Common myeloid progenitor, CD34-positive (primary cell): ENCODE data around the gene ELF5.

ENCODE experiments used
- CTCF ChIA-PET: fragments of 350-600 bp; sonication (Branson Sonifier 250); formaldehyde crosslinking; loops from one replicate; lab custom pipeline; 2021; ENCODE audit warnings: antibody characterized with exemption; lab: Charles Lee
- POLR2A ChIA-PET: fragments of 350-600 bp; sonication (Branson Sonifier 250); formaldehyde crosslinking; loops from one replicate; lab custom pipeline; 2021; ENCODE audit warnings: antibody characterized with exemption; lab: Charles Lee
- DNase-seq, 3 donors: peaks; one replicate each; pipeline versions ENCODE4 v3.0.0 to v3.0.0-alpha.2; 2013
- H3K27ac ChIP-seq, 2 experiments: 1 replicate in 1 of 2; 2 replicates in 1 of 2; pipeline ENCODE4 v1.7.0; 2013; ENCODE audit warnings: inconsistent platforms in 2 of 2, low read length in 2 of 2, mild to moderate bottlenecking in 2 of 2, low read depth in 1 of 2, moderate library complexity in 1 of 2; ENCODE audit not compliant: severe bottlenecking in 2 of 2, insufficient read depth in 1 of 2, poor library complexity in 1 of 2
- H3K27me3 ChIP-seq, 5 experiments: replicated peaks in 2 of 5; 1 replicate in 3 of 5; 2 replicates in 2 of 5; pipeline versions ENCODE4 v1.6.1 to v1.7.0; 2013; ENCODE audit warnings: low read length in 4 of 5, mild to moderate bottlenecking in 2 of 5, moderate library complexity in 2 of 5, inconsistent platforms in 1 of 5; ENCODE audit not compliant: insufficient read depth in 5 of 5, control insufficient read depth in 4 of 5
- H3K36me3 ChIP-seq, 4 experiments: 1 replicate in 2 of 4; 2 replicates in 2 of 4; pipeline versions ENCODE4 v1.6.1 to v1.7.0; 2013; ENCODE audit warnings: low read length in 3 of 4, control low read depth in 1 of 4, mild to moderate bottlenecking in 1 of 4; ENCODE audit not compliant: control insufficient read depth in 4 of 4, insufficient read depth in 4 of 4
- H3K4me1 ChIP-seq, 4 experiments: 1 replicate in 3 of 4; 2 replicates in 1 of 4; pipeline versions ENCODE4 v1.6.1 to v1.7.1; 2013; ENCODE audit warnings: low read length in 3 of 4, mild to moderate bottlenecking in 3 of 4, control low read depth in 1 of 4, inconsistent platforms in 1 of 4, moderate library complexity in 1 of 4; ENCODE audit not compliant: control insufficient read depth in 4 of 4, insufficient read depth in 4 of 4; ENCODE audit errors: control extremely low read depth in 1 of 4
- H3K4me3 ChIP-seq, 7 experiments: 1 replicate in 4 of 7; 2 replicates in 3 of 7; pipeline versions ENCODE4 v1.5.1 to v1.7.0; 2013; ENCODE audit warnings: mild to moderate bottlenecking in 7 of 7, low read length in 6 of 7, moderate library complexity in 6 of 7, inconsistent platforms in 2 of 7, low read depth in 2 of 7, control low read depth in 1 of 7; ENCODE audit not compliant: insufficient read depth in 4 of 7, control insufficient read depth in 1 of 7; ENCODE audit errors: extremely low read depth in 1 of 7
- H3K9me3 ChIP-seq, 5 experiments: 1 replicate in 4 of 5; 2 replicates in 1 of 5; pipeline versions ENCODE4 v1.6.1 to v1.7.1; 2013; ENCODE audit warnings: low read length in 4 of 5, mild to moderate bottlenecking in 2 of 5, inconsistent platforms in 1 of 5, low read depth in 1 of 5, moderate library complexity in 1 of 5; ENCODE audit not compliant: control insufficient read depth in 4 of 5, insufficient read depth in 2 of 5; ENCODE audit errors: control extremely low read depth in 1 of 5
- WGBS: methylation state at CpG from one replicate; pipeline ENCODE4 v1.1.5; 2013; ENCODE audit not compliant: insufficient coverage; 5-methylcytosine and 5-hydroxymethylcytosine counted together

ELF5 gene

DNA sequence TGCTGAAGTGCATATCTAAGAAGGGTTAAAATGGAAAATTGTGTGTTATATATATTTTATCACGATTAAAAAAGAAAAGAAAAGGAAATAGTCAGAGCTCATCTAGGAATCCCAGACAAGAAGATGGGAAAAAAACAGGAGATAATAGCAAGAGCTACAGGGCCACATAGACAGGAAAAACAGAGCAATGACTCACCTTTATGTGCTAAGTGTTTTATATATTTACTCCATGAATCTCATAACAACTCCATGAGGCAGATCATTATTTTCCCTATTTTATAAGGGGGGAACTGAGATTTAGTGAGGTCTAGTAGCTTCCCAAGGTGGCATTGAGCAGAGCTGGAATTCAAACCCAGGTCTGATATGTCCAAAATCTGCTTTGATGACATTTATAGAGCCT is 18.1 kb upstream of the ELF5 start:
- CTCF ChIA-PET = interaction anchor here (1.7 kb wide), 1 partner anchor 19 kb away, joined by 4 read pairs; no protein-coding TSS in a partner anchor
- whole genome bisulfite sequencing = no CpG with 5 or more reads among the region's 1 CpG
- Histone ChIP-seq H3K4me1 (no peaks in the 10 kb centered on the region), H3K36me3 (no peaks in the 10 kb centered on the region), H3K4me3 (no peak overlapping the region), H3K27me3 (peaks cover 0 to 2% (median 0%) of the 10 kb centered on the region in 5 experiments), H3K27ac (no peak overlapping the region), H3K9me3 (peaks cover 0 to 7% (median 1%) of the 10 kb centered on the region in 5 experiments)
- POLR2A ChIA-PET = no interaction called here
- no peak for DNase-seq

DNA sequence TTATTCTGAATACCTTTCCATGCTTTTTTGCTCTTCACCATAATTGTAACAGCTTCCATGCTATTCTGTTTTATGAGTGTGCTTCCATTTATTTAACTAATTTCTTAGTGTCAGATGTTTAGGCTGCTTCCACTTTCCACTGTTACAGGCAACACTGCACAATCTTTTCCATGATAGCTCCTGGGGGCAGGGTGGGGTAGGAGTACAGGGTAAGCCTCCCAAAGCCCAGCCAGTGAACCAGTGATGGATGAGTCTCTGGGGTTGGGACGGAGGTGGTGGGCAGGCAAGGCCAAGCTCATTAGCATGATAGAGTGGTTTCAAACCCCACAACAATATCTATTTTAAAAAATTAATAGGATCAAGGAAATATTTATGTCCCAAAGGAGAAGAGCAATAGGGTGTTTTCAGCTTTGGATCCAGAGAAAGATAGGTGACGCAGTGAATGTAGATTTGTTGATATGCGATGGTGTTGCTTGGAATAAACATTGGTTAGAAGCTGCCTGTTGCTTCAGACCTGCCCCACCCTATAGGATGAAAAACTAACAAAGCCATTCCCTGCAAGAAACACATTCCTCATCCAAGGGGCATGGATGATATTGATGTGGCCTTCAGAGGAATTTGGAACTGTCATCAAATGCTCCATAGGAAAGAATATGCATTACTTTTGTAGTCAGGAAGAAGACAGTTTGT is 17.1 kb upstream of the ELF5 start:
- peaks cover 0 to 2% (median 0%) of the 10 kb centered on the region in 5 experiments for H3K27me3 ChIP-seq
- no CpG with 5 or more reads among the region's 3 CpGs for WGBS
- CTCF ChIA-PET = no interaction called here
- H3K9me3 ChIP-seq = peaks cover 0 to 7% (median 1%) of the 10 kb centered on the region in 5 experiments
- no peak for DNase-seq
- POLR2A ChIA-PET = no interaction called here
- H3K36me3 ChIP-seq = no peaks in the 10 kb centered on the region
- no peak overlapping the region for H3K27ac ChIP-seq
- no peak overlapping the region for H3K4me3 ChIP-seq
- H3K4me1 ChIP-seq = no peaks in the 10 kb centered on the region

DNA sequence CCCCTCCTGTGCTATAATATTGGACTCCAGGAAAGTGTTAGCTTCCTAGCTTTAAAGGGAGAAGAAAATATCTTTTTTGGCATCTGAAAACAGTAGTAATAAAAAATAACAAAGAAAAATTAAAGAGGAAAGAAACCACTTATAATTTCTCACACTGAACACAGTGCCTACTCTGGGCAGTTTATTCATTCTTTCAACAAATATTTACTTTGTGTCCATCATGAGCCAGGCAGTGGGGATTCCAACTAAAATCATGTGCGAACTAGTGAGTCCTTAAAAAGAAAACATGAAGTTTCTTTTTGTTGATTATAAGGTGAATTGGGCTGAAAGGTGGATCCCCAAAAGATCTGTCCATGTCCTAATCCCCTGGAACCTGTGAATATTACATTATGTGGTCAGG is 16.0 kb upstream of the ELF5 start:
- Histone ChIP-seq H3K27ac (no peak overlapping the region), H3K4me3 (no peak overlapping the region), H3K9me3 (peaks cover 0 to 6% (median 1%) of the 10 kb centered on the region in 5 experiments), H3K36me3 (no peaks in the 10 kb centered on the region), H3K27me3 (peaks cover 0 to 2% (median 0%) of the 10 kb centered on the region in 5 experiments), H3K4me1 (no peaks in the 10 kb centered on the region)
- WGBS = no CpG with 5 or more reads among the region's 1 CpG
- DNase-seq = no peak
- ChIA-PET POLR2A (interaction anchor here (0.6 kb wide), 1 partner anchor 648 kb away, joined by 3 read pairs; no protein-coding TSS in a partner anchor), CTCF (no interaction called here)

DNA sequence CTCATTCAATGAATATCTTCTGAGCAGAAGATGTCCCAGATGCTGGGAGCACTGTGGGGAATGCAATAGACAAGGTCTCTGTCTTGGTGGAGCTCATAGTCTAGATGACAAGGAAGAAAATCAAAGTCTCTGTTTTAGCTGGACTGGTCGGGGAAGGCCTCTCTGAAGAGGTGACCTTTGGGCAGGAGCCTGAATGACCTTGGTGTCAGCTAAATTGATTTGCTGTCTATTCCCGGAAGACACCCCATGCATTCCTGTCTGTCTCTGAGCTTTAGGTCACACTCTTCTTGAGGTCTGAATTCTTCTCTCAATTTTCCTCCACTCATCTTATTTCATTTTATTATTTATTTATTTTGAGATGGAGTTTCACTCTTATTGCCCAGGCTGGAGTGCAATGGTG is 14.5 kb upstream of the ELF5 start:
- Histone ChIP-seq H3K36me3 (no peaks in the 10 kb centered on the region), H3K4me1 (no peaks in the 10 kb centered on the region), H3K27ac (no peak overlapping the region), H3K27me3 (peaks cover 0 to 2% (median 0%) of the 10 kb centered on the region in 5 experiments), H3K9me3 (peaks cover 0 to 2% (median 0%) of the 10 kb centered on the region in 5 experiments), H3K4me3 (no peak overlapping the region)
- ChIA-PET POLR2A (no interaction called here), CTCF (interaction anchor here (2.3 kb wide), 1 partner anchor 9 kb away, joined by 6 read pairs; no protein-coding TSS in a partner anchor)
- 100% methylated on average over 1 of the region's 2 CpGs for WGBS
- no peak for DNase-seq

DNA sequence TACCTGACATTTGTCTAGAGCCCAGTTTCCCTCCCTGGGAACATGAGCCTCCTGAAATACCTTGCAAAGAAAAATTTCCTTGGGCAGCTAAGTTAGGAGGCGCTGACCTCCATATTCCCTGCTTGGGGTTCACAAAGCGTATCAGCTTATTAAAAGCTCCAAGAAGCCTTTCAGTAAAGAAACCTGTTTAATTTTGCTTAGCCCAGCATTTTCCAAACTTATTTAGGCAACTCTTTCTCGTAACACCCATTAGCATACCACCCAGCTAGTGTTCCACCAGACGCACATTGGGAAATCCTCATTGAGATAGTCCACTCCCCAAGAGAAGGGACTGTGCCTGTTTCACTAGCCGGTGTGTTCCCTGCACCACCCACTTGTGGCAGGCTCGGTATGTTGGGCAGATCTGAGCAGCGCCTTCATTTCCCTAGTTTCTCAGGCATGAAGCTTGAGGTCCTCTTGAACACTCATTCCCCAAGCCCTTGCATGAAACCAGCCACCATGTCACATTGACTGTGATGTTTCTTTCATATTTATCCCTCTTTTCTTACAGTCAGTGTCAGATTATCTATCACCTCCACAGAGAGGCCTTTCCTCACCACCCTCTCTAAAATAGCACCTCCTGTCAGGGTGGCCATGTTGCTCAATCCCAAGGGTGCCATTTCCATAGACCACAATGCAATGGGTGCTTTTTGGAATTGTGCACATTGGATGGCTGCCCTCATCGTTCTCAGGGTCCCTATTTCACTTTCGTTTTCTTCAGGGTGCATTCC is 12.5 kb upstream of the ELF5 start:
- no peak overlapping the region for H3K27ac ChIP-seq
- H3K9me3 ChIP-seq = peaks cover 0 to 2% (median 0%) of the 10 kb centered on the region in 5 experiments
- ChIA-PET POLR2A (no interaction called here), CTCF (interaction anchor here (2.3 to 3.4 kb wide), 2 partner anchors 11 to 13 kb away, joined by 6 to 19 read pairs; partner anchors contain the start of gene ELF5)
- H3K4me3 ChIP-seq = no peak overlapping the region
- H3K36me3 ChIP-seq = no peaks in the 10 kb centered on the region
- DNase-seq = no peak
- no peaks in the 10 kb centered on the region for H3K4me1 ChIP-seq
- peaks cover 0 to 2% (median 0%) of the 10 kb centered on the region in 5 experiments for H3K27me3 ChIP-seq
- WGBS = 98% methylated on average over 7 of the region's 9 CpGs

DNA sequence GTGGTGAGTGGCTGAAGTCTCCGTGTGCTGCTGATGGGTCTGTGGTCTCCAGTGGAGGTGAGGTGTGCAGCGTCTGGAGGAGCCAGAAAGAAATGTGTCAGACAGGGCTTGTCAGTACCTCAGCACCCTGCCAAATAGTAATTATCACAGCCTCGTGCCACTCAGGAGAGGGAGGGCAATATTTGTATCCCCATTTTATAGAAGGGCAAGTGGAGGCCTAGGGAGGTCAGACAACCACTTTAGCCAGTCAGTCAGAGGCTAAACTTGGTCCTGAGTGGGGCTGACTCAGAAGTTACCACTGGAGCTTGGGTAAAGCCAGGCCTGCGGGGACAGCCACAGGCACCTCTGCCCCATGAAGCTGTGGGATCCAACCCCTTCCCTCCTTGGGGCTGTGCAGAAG is 11.5 kb upstream of the ELF5 start:
- Histone ChIP-seq H3K27me3 (peaks cover 0 to under 1% (median 0%) of the 10 kb centered on the region in 5 experiments), H3K4me3 (no peak overlapping the region), H3K36me3 (no peaks in the 10 kb centered on the region), H3K27ac (no peak overlapping the region), H3K9me3 (no peaks in the 10 kb centered on the region), H3K4me1 (no peaks in the 10 kb centered on the region)
- 96% methylated on average over 4 of the region's 4 CpGs for WGBS
- ChIA-PET CTCF (interaction anchor here (3.4 kb wide), 1 partner anchor 12 kb away, joined by 19 read pairs; the partner anchor contains the start of gene ELF5), POLR2A (no interaction called here)
- no peak for DNase-seq
